ENCODE results near the gene HDHD2. TPM values are rescaled to one million over a fixed set of nuclear protein-coding genes. Genes with fewer than 3 reads are reported as not detected.

HDHD2 gene
- polyA plus RNA-seq, 3 donors = 10.6 to 38.1 (median 30.6) TPM

DNA sequence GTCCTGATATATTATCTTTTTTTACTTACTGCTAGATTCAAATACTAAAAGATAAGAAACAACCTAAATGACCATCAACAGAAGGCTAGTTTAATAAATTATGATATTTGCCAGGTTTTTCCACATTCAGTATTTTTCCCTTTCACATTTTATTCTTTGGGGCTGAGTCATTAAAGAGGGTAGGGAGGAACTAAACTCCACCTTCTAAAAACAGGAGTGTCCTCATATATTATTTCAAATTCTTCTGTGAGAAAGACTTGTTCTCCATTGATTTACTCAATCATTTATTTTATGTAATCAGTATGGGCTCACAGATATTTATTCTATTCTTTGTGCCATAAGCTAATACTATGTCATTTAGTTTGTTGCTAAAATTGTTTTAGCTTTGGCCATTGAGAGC lies 9.0 kb downstream of the HDHD2 start:
- H3K79me2 ChIP-seq (ENCODE audit: insufficient read depth, low read length) = peaks cover 36% of the 10 kb centered on the region
- Mint-ChIP-seq H3K36me3 (peaks cover 11 to 26% of the 10 kb centered on the region in 2 donors), H3K9me3 (peaks cover 0 to 2% (median 0%) of the 10 kb centered on the region in 7 donors), H3K27ac (no peak overlapping the region), H3K4me1 (peaks cover 6% of the 10 kb centered on the region), H3K4me3 (no peak overlapping the region), H3K27me3 (ENCODE audit: low read depth in 3 of 3) (no peaks in the 10 kb centered on the region)
- no peaks in the 10 kb centered on the region for H3K9me3 ChIP-seq (replicated peaks in 1 of 2; ENCODE audit: control insufficient read depth in 1 of 2, insufficient read depth in 1 of 2, low read length in 2 of 2)
- intact Hi-C loops (cut with micrococcal nuclease) = no loop called here
- no peak overlapping the region for H3K9ac ChIP-seq (ENCODE audit: insufficient read depth, low read length, poor library complexity, severe bottlenecking)
- no peak overlapping the region for H3K4me3 ChIP-seq (replicated peaks in 1 of 3; ENCODE audit: low read depth in 2 of 3, low read length in 3 of 3)
- H3K27ac ChIP-seq (ENCODE audit: low read depth in 1 of 2, low read length in 2 of 2) = no peak overlapping the region
- DNase-seq = no peak
- TF ChIP-seq, protein P1, sequence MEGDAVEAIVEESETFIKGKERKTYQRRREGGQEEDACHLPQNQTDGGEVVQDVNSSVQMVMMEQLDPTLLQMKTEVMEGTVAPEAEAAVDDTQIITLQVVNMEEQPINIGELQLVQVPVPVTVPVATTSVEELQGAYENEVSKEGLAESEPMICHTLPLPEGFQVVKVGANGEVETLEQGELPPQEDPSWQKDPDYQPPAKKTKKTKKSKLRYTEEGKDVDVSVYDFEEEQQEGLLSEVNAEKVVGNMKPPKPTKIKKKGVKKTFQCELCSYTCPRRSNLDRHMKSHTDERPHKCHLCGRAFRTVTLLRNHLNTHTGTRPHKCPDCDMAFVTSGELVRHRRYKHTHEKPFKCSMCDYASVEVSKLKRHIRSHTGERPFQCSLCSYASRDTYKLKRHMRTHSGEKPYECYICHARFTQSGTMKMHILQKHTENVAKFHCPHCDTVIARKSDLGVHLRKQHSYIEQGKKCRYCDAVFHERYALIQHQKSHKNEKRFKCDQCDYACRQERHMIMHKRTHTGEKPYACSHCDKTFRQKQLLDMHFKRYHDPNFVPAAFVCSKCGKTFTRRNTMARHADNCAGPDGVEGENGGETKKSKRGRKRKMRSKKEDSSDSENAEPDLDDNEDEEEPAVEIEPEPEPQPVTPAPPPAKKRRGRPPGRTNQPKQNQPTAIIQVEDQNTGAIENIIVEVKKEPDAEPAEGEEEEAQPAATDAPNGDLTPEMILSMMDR (IDR thresholded peaks at IDR 0.05) = no peak
- H2AFZ ChIP-seq (ENCODE audit: insufficient read depth, low read depth, low read length, poor library complexity, severe bottlenecking) = no peak overlapping the region
- no peak overlapping the region for H3K4me2 ChIP-seq (replicated peaks; ENCODE audit: extremely low read depth, low read length, poor library complexity, severe bottlenecking)
- H3K36me3 ChIP-seq (replicated peaks in 1 of 2; ENCODE audit: control insufficient read depth in 1 of 2, insufficient read depth in 2 of 2, low read length in 2 of 2) = peaks cover under 1 to 11% of the 10 kb centered on the region in 2 donors
- H3K4me1 ChIP-seq (ENCODE audit: control insufficient read depth in 1 of 2, insufficient read depth in 2 of 2, low read length in 2 of 2) = no peaks in the 10 kb centered on the region
- H4K20me1 ChIP-seq (ENCODE audit: insufficient read depth, low read length) = peaks cover 51% of the 10 kb centered on the region
- no peaks in the 10 kb centered on the region for H3K27me3 ChIP-seq (ENCODE audit: control insufficient read depth in 2 of 2, insufficient read depth in 2 of 2, low read length in 2 of 2)

- H3K4me1 Mint-ChIP-seq = no peaks in the 10 kb centered on the region
- no peak overlapping the region for H3K9ac ChIP-seq (ENCODE audit: insufficient read depth, low read length, poor library complexity, severe bottlenecking)
- intact Hi-C loops (cut with micrococcal nuclease) = no loop called here
- H3K9me3 ChIP-seq (replicated peaks in 1 of 2; ENCODE audit: control insufficient read depth in 1 of 2, insufficient read depth in 1 of 2, low read length in 2 of 2) = no peaks in the 10 kb centered on the region
- no peak overlapping the region for H3K4me2 ChIP-seq (replicated peaks; ENCODE audit: extremely low read depth, low read length, poor library complexity, severe bottlenecking)
- no peak overlapping the region for H3K4me3 ChIP-seq (replicated peaks in 1 of 3; ENCODE audit: low read depth in 2 of 3, low read length in 3 of 3)
- no peaks in the 10 kb centered on the region for H3K9me3 Mint-ChIP-seq
- no peak for DNase-seq
- no peak overlapping the region for H3K4me3 Mint-ChIP-seq
- H3K36me3 Mint-ChIP-seq = peaks cover 53 to 70% of the 10 kb centered on the region in 2 donors
- TF ChIP-seq, protein P1 (IDR thresholded peaks at IDR 0.05) = no peak
- no peaks in the 10 kb centered on the region for H3K27me3 ChIP-seq (ENCODE audit: control insufficient read depth in 2 of 2, insufficient read depth in 2 of 2, low read length in 2 of 2)
- H4K20me1 ChIP-seq (ENCODE audit: insufficient read depth, low read length) = no peaks in the 10 kb centered on the region
- no peak overlapping the region for H3K27ac Mint-ChIP-seq
- H2AFZ ChIP-seq (ENCODE audit: insufficient read depth, low read depth, low read length, poor library complexity, severe bottlenecking) = no peak overlapping the region
- no peaks in the 10 kb centered on the region for H3K4me1 ChIP-seq (ENCODE audit: control insufficient read depth in 1 of 2, insufficient read depth in 2 of 2, low read length in 2 of 2)
- WGBS (ENCODE audit: insufficient coverage) = 100% methylated on average over 1 of the region's 3 CpGs
- H3K79me2 ChIP-seq (ENCODE audit: insufficient read depth, low read length) = no peaks in the 10 kb centered on the region
- no peak overlapping the region for H3K27ac ChIP-seq (ENCODE audit: low read depth in 1 of 2, low read length in 2 of 2)
- no peaks in the 10 kb centered on the region for H3K27me3 Mint-ChIP-seq (ENCODE audit: low read depth in 3 of 3)
- peaks cover 9 to 86% of the 10 kb centered on the region in 2 donors for H3K36me3 ChIP-seq (replicated peaks in 1 of 2; ENCODE audit: control insufficient read depth in 1 of 2, insufficient read depth in 2 of 2, low read length in 2 of 2)
Observed at GRCh38 chr18:47121146-47121545, 29.2 kb downstream of the HDHD2 start.
